K562 (cell line): Measurements from ENCODE around the gene NRARP. TPM values are rescaled to one million over a fixed set of nuclear protein-coding genes. Genes with fewer than 3 reads are reported as not detected.

Experiments used
- ARID1B ChIP-seq: fragments of 450-650 bp; IDR thresholded peaks from 2 replicates; pipeline ENCODE4 v1.6.1; 2016; ENCODE audit warnings: antibody characterized with exemption, mild to moderate bottlenecking, inconsistent platforms
- EP400 ChIP-seq: fragments of 450-650 bp; IDR thresholded peaks from 2 replicates; pipeline ENCODE4 v1.6.1; 2017; ENCODE audit warnings: antibody characterized with exemption, mild to moderate bottlenecking, moderate library complexity
- FOSL1 ChIP-seq: fragments of 200-800 bp; sonication (Bioruptor generic); conservative IDR thresholded peaks from 2 replicates; pipeline ENCODE4 v1.6.1; 2016; ENCODE audit warnings: missing genetic modification characterization, missing compliant biosample characterization
- GTF2E2 ChIP-seq: fragments of 200-800 bp; sonication (Bioruptor generic); IDR thresholded peaks from 2 replicates; pipeline ENCODE4 v1.6.1; 2016; ENCODE audit warnings: missing genetic modification characterization, missing compliant biosample characterization
- ILF3 ChIP-seq: fragments of 450-650 bp; IDR thresholded peaks from 2 replicates; pipeline ENCODE4 v1.6.1; 2018; ENCODE audit warnings: antibody characterized with exemption, mild to moderate bottlenecking, moderate library complexity, borderline replicate concordance
- MBD2 ChIP-seq: sonication (generic); IDR thresholded peaks from 2 replicates; pipeline ENCODE4 v1.6.1; 2016; ENCODE audit warnings: low read depth, borderline replicate concordance
- MTA3 ChIP-seq: fragments of 450-650 bp; formaldehyde crosslinking; IDR thresholded peaks from 2 replicates; pipeline ENCODE4 v1.6.1; 2017; ENCODE audit warnings: mild to moderate bottlenecking, borderline replicate concordance
- MYC ChIP-seq, 2 experiments: fragments of 250-450 bp in 1 of 2; sonication (Bioruptor Pico) in 1 of 2; IDR thresholded peaks; 2 replicates each; pipeline versions ENCODE4 v1.5.1 to v1.6.1; 2012 to 2021; ENCODE audit warnings: low read depth in 2 of 2, borderline replicate concordance in 1 of 2, improper control_type of control experiment in 1 of 2, low read length in 1 of 2, mild to moderate bottlenecking in 1 of 2, moderate library complexity in 1 of 2
- PTBP1 ChIP-seq: fragments of 200-400 bp; formaldehyde crosslinking; IDR thresholded peaks from 2 replicates; pipeline ENCODE4 v1.6.1; 2017; ENCODE audit warnings: low read depth, low read length
- SIN3B ChIP-seq: fragments of 450-650 bp; IDR thresholded peaks from 2 replicates; pipeline ENCODE4 v1.6.1; 2017; ENCODE audit warnings: low read depth, mild to moderate bottlenecking, moderate library complexity
- TCF7 ChIP-seq: sonication (generic); IDR thresholded peaks from 2 replicates; pipeline ENCODE4 v1.6.1; 2016; ENCODE audit warnings: antibody characterized with exemption, borderline replicate concordance
- TRIM24 ChIP-seq, 2 experiments: fragments of 450-650 bp; IDR thresholded peaks; 2 replicates each; pipeline ENCODE4 v1.6.1; 2016
- ZFP36 ChIP-seq: fragments of 150-350 bp; IDR thresholded peaks from 2 replicates; pipeline ENCODE4 v1.6.1; 2018; ENCODE audit warnings: low read length, low read depth; ENCODE audit not compliant: partially characterized antibody
- polyA plus RNA-seq, 8 experiments: library from polyadenylated mRNA; depleted of rRNA in 4 of 8; stranded (reverse) in 5 of 8; unstranded in 3 of 8; fragments of >200 nt; fragmentation: Nextera tagmentation in 2 of 8; fragmentation: Illumina TruSeq in 1 of 8; extraction: Ambion mirVana in 2 of 8; extraction: Trizol in 1 of 8; gene quantifications; 2 replicates each; pipeline versions ENCODE4 v1.2.1 to v1.2.3, GENCODE V29; 2011 to 2014; ENCODE audit warnings: inconsistent platforms in 1 of 8, missing spikeins in 1 of 8
- total RNA-seq, 7 experiments: library from RNA; depleted of rRNA in 6 of 7; stranded (reverse); fragments of >200 nt in 6 of 7; fragmentation: Illumina TruSeq in 2 of 7; extraction: Trizol in 2 of 7; gene quantifications; 2 replicates each; pipeline versions ENCODE4 v1.2.1 to v1.2.3, GENCODE V29; 2011 to 2021; ENCODE audit warnings: low replicate concordance in 1 of 7
- TF ChIP-seq, protein P1 (sequence below): sonication (generic); formaldehyde crosslinking; IDR thresholded peaks from 2 replicates; pipeline ENCODE4 v1.8.1; 2023; ENCODE audit warnings: mild to moderate bottlenecking, missing genetic modification reagents
- TF ChIP-seq, protein P2 (sequence below): fragments of 450-650 bp; IDR thresholded peaks from 2 replicates; pipeline ENCODE4 v1.6.1; 2017; ENCODE audit warnings: antibody characterized with exemption

Gene NRARP
- total and polyA plus RNA-seq, 9 of the 15 experiments (the other 6 are each of a cell fraction or from before 2014, with no cell fraction given), result 2.0 to 24.5 (median 7.2) TPM; not detected in 2

GRCh38 chr9:137277329-137278041, 24.6 kb downstream of the NRARP start, which contains the start of gene TOR4A (continued):
- TF ChIP-seq TCF7 (peak; percentile 44; the same call in 1 of the 2 replicates), PTBP1 (0 out of 2 replicates have a peak, but pooled peaks have one; percentile 34), MTA3 (peak; percentile 40), TRIM24 (IDR thresholded peaks at IDR 0.05) (peak in 1 of 2 experiments; percentile 5; a peak in 2 of 4 replicates), ARID1B (peak; percentile 35; the same call in 1 of the 2 replicates), ZFP36 (no peak), ILF3 (no peak), SIN3B (0 out of 2 replicates have a peak, but pooled peaks have one; percentile 15), MYC (IDR thresholded peaks at IDR 0.05; ENCODE audit: low read depth, low read length) (peak; percentile 35), MYC (CRISPR knock-in tag; IDR thresholded peaks at IDR 0.05; ENCODE audit: borderline replicate concordance, low read depth) (no peak), GTF2E2 (tag) (no peak), MBD2 (peak; percentile 56), EP400 (peak; percentile 88), FOSL1 (tag) (peak; percentile 91)
- TF ChIP-seq, protein P1, sequence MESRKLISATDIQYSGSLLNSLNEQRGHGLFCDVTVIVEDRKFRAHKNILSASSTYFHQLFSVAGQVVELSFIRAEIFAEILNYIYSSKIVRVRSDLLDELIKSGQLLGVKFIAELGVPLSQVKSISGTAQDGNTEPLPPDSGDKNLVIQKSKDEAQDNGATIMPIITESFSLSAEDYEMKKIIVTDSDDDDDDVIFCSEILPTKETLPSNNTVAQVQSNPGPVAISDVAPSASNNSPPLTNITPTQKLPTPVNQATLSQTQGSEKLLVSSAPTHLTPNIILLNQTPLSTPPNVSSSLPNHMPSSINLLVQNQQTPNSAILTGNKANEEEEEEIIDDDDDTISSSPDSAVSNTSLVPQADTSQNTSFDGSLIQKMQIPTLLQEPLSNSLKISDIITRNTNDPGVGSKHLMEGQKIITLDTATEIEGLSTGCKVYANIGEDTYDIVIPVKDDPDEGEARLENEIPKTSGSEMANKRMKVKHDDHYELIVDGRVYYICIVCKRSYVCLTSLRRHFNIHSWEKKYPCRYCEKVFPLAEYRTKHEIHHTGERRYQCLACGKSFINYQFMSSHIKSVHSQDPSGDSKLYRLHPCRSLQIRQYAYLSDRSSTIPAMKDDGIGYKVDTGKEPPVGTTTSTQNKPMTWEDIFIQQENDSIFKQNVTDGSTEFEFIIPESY (CRISPR knock-in tag), result peak; percentile 32; the same call in 1 of the 2 replicates
- TF ChIP-seq, protein P2, sequence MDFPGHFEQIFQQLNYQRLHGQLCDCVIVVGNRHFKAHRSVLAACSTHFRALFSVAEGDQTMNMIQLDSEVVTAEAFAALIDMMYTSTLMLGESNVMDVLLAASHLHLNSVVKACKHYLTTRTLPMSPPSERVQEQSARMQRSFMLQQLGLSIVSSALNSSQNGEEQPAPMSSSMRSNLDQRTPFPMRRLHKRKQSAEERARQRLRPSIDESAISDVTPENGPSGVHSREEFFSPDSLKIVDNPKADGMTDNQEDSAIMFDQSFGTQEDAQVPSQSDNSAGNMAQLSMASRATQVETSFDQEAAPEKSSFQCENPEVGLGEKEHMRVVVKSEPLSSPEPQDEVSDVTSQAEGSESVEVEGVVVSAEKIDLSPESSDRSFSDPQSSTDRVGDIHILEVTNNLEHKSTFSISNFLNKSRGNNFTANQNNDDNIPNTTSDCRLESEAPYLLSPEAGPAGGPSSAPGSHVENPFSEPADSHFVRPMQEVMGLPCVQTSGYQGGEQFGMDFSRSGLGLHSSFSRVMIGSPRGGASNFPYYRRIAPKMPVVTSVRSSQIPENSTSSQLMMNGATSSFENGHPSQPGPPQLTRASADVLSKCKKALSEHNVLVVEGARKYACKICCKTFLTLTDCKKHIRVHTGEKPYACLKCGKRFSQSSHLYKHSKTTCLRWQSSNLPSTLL, result no peak
- TF ChIP-seq, all 486 proteins: peak for 131
